ENCODE measurements around the gene DAZAP1.

Gene DAZAP1

GRCh38 chr19:1394252-1395193 lies 12.9 kb upstream of the DAZAP1 start:
- H2BK5ac ChIP-seq (ENCODE audit: low read length) = peak overlapping the region; percentile 53
- no peaks in the 10 kb centered on the region for H3K27me3 ChIP-seq (ENCODE audit: control insufficient read depth in 3 of 3, insufficient read depth in 3 of 3, low read depth in 1 of 3, low read length in 3 of 3)
- no CpG with 5 or more reads among the region's 43 CpGs for WGBS, 2 donors (ENCODE audit: extremely low coverage in 2 of 2, insufficient read length in 2 of 2, insufficient replicate concordance in 1 of 2)
- peak overlapping the region; percentile 58 for H2BK12ac ChIP-seq (ENCODE audit: low read length)
- H4K8ac ChIP-seq (ENCODE audit: low read depth, low read length) = peak overlapping the region; percentile 56
- H3K4me1 ChIP-seq (ENCODE audit: control insufficient read depth in 2 of 2, insufficient read depth in 1 of 2, low read depth in 1 of 2, low read length in 2 of 2) = peaks cover 0 to 2% of the 10 kb centered on the region in 2 donors
- peaks cover 12% of the 10 kb centered on the region for H3K79me1 ChIP-seq (ENCODE audit: low read depth, low read length)
- H2AK5ac ChIP-seq (ENCODE audit: low read depth, low read length) = peak overlapping the region; percentile 94
- H3K18ac ChIP-seq (ENCODE audit: low read length) = peak overlapping the region; percentile 85
- H3K23ac ChIP-seq (ENCODE audit: low read depth, low read length, poor library complexity) = peak overlapping the region; percentile 60
- H2AFZ ChIP-seq (ENCODE audit: low read length) = no peak overlapping the region
- DNase-seq (ENCODE audit: low spot score) = no peak
- H2BK120ac ChIP-seq (ENCODE audit: low read depth, low read length) = no peak overlapping the region
- peak overlapping the region; percentile 38 for H3K14ac ChIP-seq (ENCODE audit: low read length)
- peak overlapping the region; percentile 43 for H2BK15ac ChIP-seq (ENCODE audit: low read length)
- H4K91ac ChIP-seq (ENCODE audit: low read depth, low read length, poor library complexity) = peak overlapping the region; percentile 89
- H3K4ac ChIP-seq (ENCODE audit: low read length) = no peak overlapping the region
- no peak overlapping the region for H3K4me2 ChIP-seq (ENCODE audit: insufficient read depth, low read length, poor library complexity, severe bottlenecking)
- H3K36me3 ChIP-seq (replicated peaks in 1 of 2; ENCODE audit: control insufficient read depth in 2 of 2, insufficient read depth in 2 of 2, low read length in 2 of 2) = peaks cover 13 to 44% of the 10 kb centered on the region in 2 donors
- H3K9me3 ChIP-seq (replicated peaks in 1 of 2; ENCODE audit: control insufficient read depth in 2 of 2, insufficient read depth in 1 of 2, low read depth in 1 of 2, low read length in 2 of 2) = no peaks in the 10 kb centered on the region
- peak overlapping the region; percentile 77 for H3K9ac ChIP-seq (ENCODE audit: low read depth, low read length, poor library complexity)
- no peak overlapping the region for H3K4me3 ChIP-seq (ENCODE audit: low read length in 2 of 2)
- H3K27ac ChIP-seq (replicated peaks; ENCODE audit: low read length) = no peak overlapping the region

GRCh38 chr19:1395194-1396018 lies 12.0 kb upstream of the DAZAP1 start:
- H4K8ac ChIP-seq (ENCODE audit: low read depth, low read length) = no peak overlapping the region
- peak overlapping the region; percentile 98 for H3K23ac ChIP-seq (ENCODE audit: low read depth, low read length, poor library complexity)
- H3K9me3 ChIP-seq (replicated peaks in 1 of 2; ENCODE audit: control insufficient read depth in 2 of 2, insufficient read depth in 1 of 2, low read depth in 1 of 2, low read length in 2 of 2) = no peaks in the 10 kb centered on the region
- peak overlapping the region; percentile 67 for H2BK15ac ChIP-seq (ENCODE audit: low read length)
- H3K4me3 ChIP-seq (ENCODE audit: low read length in 2 of 2) = no peak overlapping the region
- H3K36me3 ChIP-seq (replicated peaks in 1 of 2; ENCODE audit: control insufficient read depth in 2 of 2, insufficient read depth in 2 of 2, low read length in 2 of 2) = peaks cover 13 to 38% of the 10 kb centered on the region in 2 donors
- H3K27ac ChIP-seq (replicated peaks; ENCODE audit: low read length) = no peak overlapping the region
- H2BK12ac ChIP-seq (ENCODE audit: low read length) = no peak overlapping the region
- peak overlapping the region; percentile 9 for H2BK120ac ChIP-seq (ENCODE audit: low read depth, low read length)
- H3K4me1 ChIP-seq (ENCODE audit: control insufficient read depth in 2 of 2, insufficient read depth in 1 of 2, low read depth in 1 of 2, low read length in 2 of 2) = peaks cover 0 to 2% of the 10 kb centered on the region in 2 donors
- H3K4ac ChIP-seq (ENCODE audit: low read length) = peak overlapping the region; percentile 53
- H3K14ac ChIP-seq (ENCODE audit: low read length) = no peak overlapping the region
- peak overlapping the region; percentile 53 for H2BK5ac ChIP-seq (ENCODE audit: low read length)
- H2AK5ac ChIP-seq (ENCODE audit: low read depth, low read length) = peak overlapping the region; percentile 94
- no peak overlapping the region for H4K91ac ChIP-seq (ENCODE audit: low read depth, low read length, poor library complexity)
- H3K79me1 ChIP-seq (ENCODE audit: low read depth, low read length) = peaks cover 14% of the 10 kb centered on the region
- H3K9ac ChIP-seq (ENCODE audit: low read depth, low read length, poor library complexity) = no peak overlapping the region
- no peaks in the 10 kb centered on the region for H3K27me3 ChIP-seq (ENCODE audit: control insufficient read depth in 3 of 3, insufficient read depth in 3 of 3, low read depth in 1 of 3, low read length in 3 of 3)
- peak overlapping the region; percentile 38 for H3K18ac ChIP-seq (ENCODE audit: low read length)
- no peak for DNase-seq (ENCODE audit: low spot score)
- no peak overlapping the region for H3K4me2 ChIP-seq (ENCODE audit: insufficient read depth, low read length, poor library complexity, severe bottlenecking)
- H2AFZ ChIP-seq (ENCODE audit: low read length) = no peak overlapping the region
- no CpG with 5 or more reads among the region's 52 CpGs for WGBS, 2 donors (ENCODE audit: extremely low coverage in 2 of 2, insufficient read length in 2 of 2, insufficient replicate concordance in 1 of 2)

- H2BK120ac ChIP-seq (ENCODE audit: low read depth, low read length) = peak overlapping the region; percentile 9
- peak overlapping the region; percentile 65 for H4K8ac ChIP-seq (ENCODE audit: low read depth, low read length)
- no peak overlapping the region for H2BK5ac ChIP-seq (ENCODE audit: low read length)
- peak overlapping the region; percentile 98 for H3K23ac ChIP-seq (ENCODE audit: low read depth, low read length, poor library complexity)
- peaks cover 19% of the 10 kb centered on the region for H3K79me1 ChIP-seq (ENCODE audit: low read depth, low read length)
- no peak overlapping the region for H3K27ac ChIP-seq (replicated peaks; ENCODE audit: low read length)
- H3K27me3 ChIP-seq (ENCODE audit: control insufficient read depth in 3 of 3, insufficient read depth in 3 of 3, low read depth in 1 of 3, low read length in 3 of 3) = no peaks in the 10 kb centered on the region
- no peak overlapping the region for H4K91ac ChIP-seq (ENCODE audit: low read depth, low read length, poor library complexity)
- H3K9me3 ChIP-seq (replicated peaks in 1 of 2; ENCODE audit: control insufficient read depth in 2 of 2, insufficient read depth in 1 of 2, low read depth in 1 of 2, low read length in 2 of 2) = no peaks in the 10 kb centered on the region
- no peak overlapping the region for H3K9ac ChIP-seq (ENCODE audit: low read depth, low read length, poor library complexity)
- H3K36me3 ChIP-seq (replicated peaks in 1 of 2; ENCODE audit: control insufficient read depth in 2 of 2, insufficient read depth in 2 of 2, low read length in 2 of 2) = peaks cover 8 to 31% of the 10 kb centered on the region in 2 donors
- H3K4ac ChIP-seq (ENCODE audit: low read length) = no peak overlapping the region
- peaks cover 0 to 6% of the 10 kb centered on the region in 2 donors for H3K4me1 ChIP-seq (ENCODE audit: control insufficient read depth in 2 of 2, insufficient read depth in 1 of 2, low read depth in 1 of 2, low read length in 2 of 2)
- WGBS, 2 donors (ENCODE audit: extremely low coverage in 2 of 2, insufficient read length in 2 of 2, insufficient replicate concordance in 1 of 2) = no CpG with 5 or more reads among the region's 25 CpGs
- H2BK12ac ChIP-seq (ENCODE audit: low read length) = no peak overlapping the region
- H3K18ac ChIP-seq (ENCODE audit: low read length) = peak overlapping the region; percentile 76
- DNase-seq (ENCODE audit: low spot score) = no peak
- peak overlapping the region; percentile 94 for H2AK5ac ChIP-seq (ENCODE audit: low read depth, low read length)
- no peak overlapping the region for H2BK15ac ChIP-seq (ENCODE audit: low read length)
- no peak overlapping the region for H3K14ac ChIP-seq (ENCODE audit: low read length)
- no peak overlapping the region for H2AFZ ChIP-seq (ENCODE audit: low read length)
- no peak overlapping the region for H3K4me3 ChIP-seq (ENCODE audit: low read length in 2 of 2)
- H3K4me2 ChIP-seq (ENCODE audit: insufficient read depth, low read length, poor library complexity, severe bottlenecking) = no peak overlapping the region
Measured at GRCh38 chr19:1396019-1396767, 11.2 kb upstream of the DAZAP1 start.
